C4-2B (cell line): ENCODE results near the gene IGF2R.

Experiments used
- ZFX ChIP-seq: fragments of 450-650 bp; IDR thresholded peaks from 2 replicates; pipeline ENCODE4 v1.6.1; 2017
- TF ChIP-seq, protein P1 (sequence below): fragments of 450-650 bp; conservative IDR thresholded peaks from 2 replicates; pipeline ENCODE4 v1.5.1; 2017; ENCODE audit warnings: mild to moderate bottlenecking

DNA sequence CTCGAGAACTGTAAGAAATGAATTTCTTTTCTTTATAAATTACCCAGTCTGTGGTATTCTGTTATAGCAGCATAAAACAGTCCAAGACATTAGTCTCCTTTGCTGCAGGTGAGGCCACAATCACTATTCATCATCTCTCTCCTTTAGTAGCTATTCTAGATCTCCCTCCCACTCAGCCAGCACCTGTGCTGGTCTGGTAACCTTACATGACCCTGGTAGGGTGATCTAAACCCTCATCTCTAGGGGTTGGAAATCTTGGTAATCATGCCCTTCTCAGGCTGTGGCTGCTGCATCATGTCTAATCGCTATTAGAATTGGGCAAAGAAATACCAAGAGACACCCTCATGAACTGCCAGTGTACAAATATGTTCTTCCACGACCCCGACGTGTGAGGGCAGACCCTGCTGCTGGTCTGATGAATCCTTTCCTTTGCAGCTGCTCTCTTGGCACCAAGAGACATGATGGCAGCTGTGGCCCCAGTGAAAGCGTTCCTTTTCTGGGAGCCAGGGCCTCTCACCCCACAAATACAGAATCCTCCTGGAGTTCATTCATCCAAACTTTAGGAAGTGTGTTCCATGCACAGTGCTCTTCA, 23.0 kb upstream of the IGF2R start:
- TF ChIP-seq, protein P1, sequence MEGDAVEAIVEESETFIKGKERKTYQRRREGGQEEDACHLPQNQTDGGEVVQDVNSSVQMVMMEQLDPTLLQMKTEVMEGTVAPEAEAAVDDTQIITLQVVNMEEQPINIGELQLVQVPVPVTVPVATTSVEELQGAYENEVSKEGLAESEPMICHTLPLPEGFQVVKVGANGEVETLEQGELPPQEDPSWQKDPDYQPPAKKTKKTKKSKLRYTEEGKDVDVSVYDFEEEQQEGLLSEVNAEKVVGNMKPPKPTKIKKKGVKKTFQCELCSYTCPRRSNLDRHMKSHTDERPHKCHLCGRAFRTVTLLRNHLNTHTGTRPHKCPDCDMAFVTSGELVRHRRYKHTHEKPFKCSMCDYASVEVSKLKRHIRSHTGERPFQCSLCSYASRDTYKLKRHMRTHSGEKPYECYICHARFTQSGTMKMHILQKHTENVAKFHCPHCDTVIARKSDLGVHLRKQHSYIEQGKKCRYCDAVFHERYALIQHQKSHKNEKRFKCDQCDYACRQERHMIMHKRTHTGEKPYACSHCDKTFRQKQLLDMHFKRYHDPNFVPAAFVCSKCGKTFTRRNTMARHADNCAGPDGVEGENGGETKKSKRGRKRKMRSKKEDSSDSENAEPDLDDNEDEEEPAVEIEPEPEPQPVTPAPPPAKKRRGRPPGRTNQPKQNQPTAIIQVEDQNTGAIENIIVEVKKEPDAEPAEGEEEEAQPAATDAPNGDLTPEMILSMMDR = no peak
- no peak for TF ChIP-seq ZFX
